Keratinocyte (primary cell): ENCODE results near the gene AGAP1. TPM values are rescaled to one million over a fixed set of nuclear protein-coding genes. Genes with fewer than 3 reads are reported as not detected.

Experiments
- DNase-seq: peaks from one replicate; pipeline ENCODE4 v3.0.0-alpha.2; 2011; ENCODE audit warnings: low read depth, missing footprints, low spot score
- FAIRE-seq: peaks from 2 replicates; lab custom pipeline; 2011; peaks lifted over from hg19 to GRCh38; lab: Jason Lieb, UNC
- H2AFZ ChIP-seq: 2 replicates; pipeline ENCODE4 v1.6.0; 2012; ENCODE audit warnings: low read length, control low read depth, inconsistent platforms; ENCODE audit not compliant: control insufficient read depth
- H3K27ac ChIP-seq: 2 replicates; pipeline ENCODE4 v1.5.1; 2011; ENCODE audit warnings: low read length; ENCODE audit not compliant: control insufficient read depth, insufficient read depth
- H3K27me3 ChIP-seq: 3 replicates; pipeline ENCODE4 v1.6.0; 2011; ENCODE audit warnings: low read length; ENCODE audit not compliant: control insufficient read depth, insufficient read depth; ENCODE audit errors: extremely low read depth
- H3K36me3 ChIP-seq, 2 experiments: 2 replicates in 1 of 2; 3 replicates in 1 of 2; pipeline ENCODE4 v1.5.1; 2011; ENCODE audit warnings: low read length in 2 of 2, mild to moderate bottlenecking in 1 of 2; ENCODE audit not compliant: control insufficient read depth in 2 of 2, insufficient read depth in 2 of 2; ENCODE audit errors: extremely low read depth in 1 of 2
- H3K4me1 ChIP-seq: 3 replicates; pipeline ENCODE4 v1.5.1; 2011; ENCODE audit warnings: low read length; ENCODE audit not compliant: control insufficient read depth, insufficient read depth; ENCODE audit errors: extremely low read depth
- H3K4me2 ChIP-seq: 3 replicates; pipeline ENCODE4 v1.6.0; 2011; ENCODE audit warnings: low read depth, low read length; ENCODE audit not compliant: control insufficient read depth, insufficient read depth; ENCODE audit errors: extremely low read depth
- H3K4me3 ChIP-seq, 3 experiments: fragments of 200-600 bp in 1 of 3; sonication (generic) in 1 of 3; 2 replicates in 2 of 3; 3 replicates in 1 of 3; pipeline ENCODE4 v1.5.1; 2011 to 2016; ENCODE audit warnings: low read length in 3 of 3, mild to moderate bottlenecking in 3 of 3, control low read depth in 2 of 3, inconsistent platforms in 1 of 3, low read depth in 1 of 3, mixed read lengths in 1 of 3, mixed run types in 1 of 3, moderate library complexity in 1 of 3; ENCODE audit not compliant: control insufficient read depth in 2 of 3, insufficient read depth in 2 of 3; ENCODE audit errors: extremely low read depth in 1 of 3
- H3K79me2 ChIP-seq: 2 replicates; pipeline ENCODE4 v1.6.0; 2012; ENCODE audit warnings: low read length; ENCODE audit not compliant: control insufficient read depth, insufficient read depth
- H3K9ac ChIP-seq: 3 replicates; pipeline ENCODE4 v1.6.0; 2011; ENCODE audit warnings: low read length; ENCODE audit not compliant: control insufficient read depth, insufficient read depth; ENCODE audit errors: extremely low read depth
- H3K9me1 ChIP-seq: 3 replicates; pipeline ENCODE4 v1.6.0; 2011; ENCODE audit warnings: low read length; ENCODE audit not compliant: control insufficient read depth, insufficient read depth; ENCODE audit errors: extremely low read depth
- H3K9me3 ChIP-seq: 2 replicates; pipeline ENCODE4 v1.5.1; 2012; ENCODE audit warnings: low read depth, low read length; ENCODE audit not compliant: control insufficient read depth
- H4K20me1 ChIP-seq: 3 replicates; pipeline ENCODE4 v1.6.0; 2011; ENCODE audit warnings: low read length; ENCODE audit not compliant: control insufficient read depth, insufficient read depth; ENCODE audit errors: extremely low read depth
- EZH2 ChIP-seq: IDR thresholded peaks from one replicate; pipeline ENCODE4 v1.6.1; 2012; ENCODE audit warnings: inconsistent platforms, mild to moderate bottlenecking, low read length, moderate library complexity
- dilution Hi-C: fragments of 300-500 bp; cut with MboI; formaldehyde crosslinking; loops from one replicate; pipeline ENCODE4 v1.7.0; 2020; ENCODE audit warnings: low sequenced_read_pairs; ENCODE audit not compliant: extremely low pct_ligation_motif_present
- polyA plus RNA-seq, 5 experiments: library from polyadenylated mRNA; depleted of rRNA in 3 of 5; stranded (reverse) in 3 of 5; stranded (forward) in 1 of 5; unstranded in 1 of 5; fragments of >200 nt; gene quantifications; 1 replicate in 1 of 5; 2 replicates in 3 of 5; 3 replicates in 1 of 5; pipeline versions ENCODE4 v1.2.1 to v1.2.3, GENCODE V29; 2011 to 2012; ENCODE audit warnings: missing spikeins in 2 of 5, low read depth in 1 of 5, low replicate concordance in 1 of 5
- TF ChIP-seq, protein P1 (sequence below), 3 experiments: IDR thresholded peaks in 1 of 3; conservative IDR thresholded peaks in 1 of 3; optimal IDR thresholded peaks in 1 of 3; 2 replicates in 2 of 3; 3 replicates in 1 of 3; pipeline versions ENCODE3 to v1.5.1; 2011; ENCODE audit warnings: low read length in 3 of 3, mild to moderate bottlenecking in 3 of 3, moderate library complexity in 2 of 3, control low read depth in 1 of 3, inconsistent platforms in 1 of 3; ENCODE audit not compliant: insufficient read depth in 2 of 3; ENCODE audit errors: extremely low read depth in 1 of 3

Gene AGAP1
- polyA plus RNA-seq, 1 donor (not counting 4 experiments of a cell fraction or from before 2014, with no cell fraction given): 12.6 TPM

DNA sequence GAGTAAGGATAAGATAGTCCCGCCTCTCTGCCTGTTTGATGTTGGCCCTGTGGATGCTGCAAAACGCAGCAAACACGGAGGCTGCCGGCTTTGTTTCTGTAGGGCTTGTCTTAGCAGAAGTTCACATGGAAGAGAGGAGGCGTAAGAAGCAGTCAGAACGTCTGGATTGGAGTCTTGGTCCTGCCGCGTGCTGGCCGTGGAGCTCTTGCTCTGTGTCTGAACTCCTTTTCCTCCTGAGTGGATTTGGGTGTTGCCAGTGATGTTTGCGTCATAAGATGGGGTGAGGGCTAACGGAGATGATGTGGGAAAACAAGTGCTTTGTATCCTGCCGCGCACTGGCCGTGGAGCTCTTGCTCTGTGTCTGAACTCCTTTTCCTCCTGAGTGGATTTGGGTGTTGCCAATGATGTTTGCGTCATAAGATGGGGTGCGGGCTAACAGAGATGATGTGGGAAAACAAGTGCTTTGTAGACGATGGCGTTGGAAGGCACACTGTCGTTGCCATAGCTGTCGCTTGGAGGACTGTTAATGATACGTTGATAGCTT lies 240.9 kb downstream of the AGAP1 start:
- no peak overlapping the region for H3K4me2 ChIP-seq
- DNase-seq: no peak
- dilution Hi-C loops: no loop called here
- H3K4me3 ChIP-seq: no peak overlapping the region
- no peaks in the 10 kb centered on the region for H4K20me1 ChIP-seq
- H3K36me3 ChIP-seq: no peaks in the 10 kb centered on the region
- H3K9ac ChIP-seq: no peak overlapping the region
- TF ChIP-seq, protein P1, sequence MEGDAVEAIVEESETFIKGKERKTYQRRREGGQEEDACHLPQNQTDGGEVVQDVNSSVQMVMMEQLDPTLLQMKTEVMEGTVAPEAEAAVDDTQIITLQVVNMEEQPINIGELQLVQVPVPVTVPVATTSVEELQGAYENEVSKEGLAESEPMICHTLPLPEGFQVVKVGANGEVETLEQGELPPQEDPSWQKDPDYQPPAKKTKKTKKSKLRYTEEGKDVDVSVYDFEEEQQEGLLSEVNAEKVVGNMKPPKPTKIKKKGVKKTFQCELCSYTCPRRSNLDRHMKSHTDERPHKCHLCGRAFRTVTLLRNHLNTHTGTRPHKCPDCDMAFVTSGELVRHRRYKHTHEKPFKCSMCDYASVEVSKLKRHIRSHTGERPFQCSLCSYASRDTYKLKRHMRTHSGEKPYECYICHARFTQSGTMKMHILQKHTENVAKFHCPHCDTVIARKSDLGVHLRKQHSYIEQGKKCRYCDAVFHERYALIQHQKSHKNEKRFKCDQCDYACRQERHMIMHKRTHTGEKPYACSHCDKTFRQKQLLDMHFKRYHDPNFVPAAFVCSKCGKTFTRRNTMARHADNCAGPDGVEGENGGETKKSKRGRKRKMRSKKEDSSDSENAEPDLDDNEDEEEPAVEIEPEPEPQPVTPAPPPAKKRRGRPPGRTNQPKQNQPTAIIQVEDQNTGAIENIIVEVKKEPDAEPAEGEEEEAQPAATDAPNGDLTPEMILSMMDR (optimal IDR thresholded peaks at IDR 0.05 in 1 of 3, IDR thresholded peaks at IDR 0.05 in 1 of 3, conservative IDR thresholded peaks at IDR 0.05 in 1 of 3; ENCODE audit: extremely low read depth in 1 of 3, insufficient read depth in 2 of 3, low read length in 3 of 3): no peak
- TF ChIP-seq EZH2: no peak
- no peaks in the 10 kb centered on the region for H3K27me3 ChIP-seq
- FAIRE-seq: no peak
- no peaks in the 10 kb centered on the region for H3K9me1 ChIP-seq
- no peaks in the 10 kb centered on the region for H3K79me2 ChIP-seq
- H3K4me1 ChIP-seq: no peaks in the 10 kb centered on the region
- H3K9me3 ChIP-seq: no peaks in the 10 kb centered on the region
- H3K27ac ChIP-seq: no peak overlapping the region
- no peak overlapping the region for H2AFZ ChIP-seq

DNA sequence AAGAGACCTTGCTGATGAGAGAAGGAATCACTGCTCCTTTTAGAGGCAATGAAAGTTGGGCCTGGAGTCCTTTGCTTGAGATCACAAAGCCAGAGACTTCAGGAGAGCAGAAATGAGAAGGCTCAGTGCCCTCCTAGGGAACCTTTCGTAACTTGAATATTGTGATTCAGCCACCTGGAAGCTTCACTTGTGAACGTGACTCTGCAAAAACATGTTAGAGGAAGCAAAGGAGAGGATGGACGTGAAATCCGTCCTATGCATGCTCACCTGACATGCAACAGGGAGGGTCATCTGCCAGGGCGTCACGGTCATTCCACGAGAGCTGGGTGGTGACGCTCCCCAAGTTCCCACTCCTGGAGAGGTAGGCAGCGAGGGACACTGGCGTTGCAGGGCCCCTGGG lies 243.6 kb downstream of the AGAP1 start:
- no peaks in the 10 kb centered on the region for H3K27me3 ChIP-seq
- dilution Hi-C loops: no loop called here
- DNase-seq: no peak
- no peaks in the 10 kb centered on the region for H3K79me2 ChIP-seq
- H3K27ac ChIP-seq: no peak overlapping the region
- FAIRE-seq: no peak
- H2AFZ ChIP-seq: no peak overlapping the region
- no peak for TF ChIP-seq EZH2
- TF ChIP-seq, protein P1 (optimal IDR thresholded peaks at IDR 0.05 in 1 of 3, IDR thresholded peaks at IDR 0.05 in 1 of 3, conservative IDR thresholded peaks at IDR 0.05 in 1 of 3; ENCODE audit: extremely low read depth in 1 of 3, insufficient read depth in 2 of 3, low read length in 3 of 3): no peak
- no peaks in the 10 kb centered on the region for H3K36me3 ChIP-seq
- no peaks in the 10 kb centered on the region for H3K9me3 ChIP-seq
- no peaks in the 10 kb centered on the region for H3K4me1 ChIP-seq
- H3K4me3 ChIP-seq: no peak overlapping the region
- H4K20me1 ChIP-seq: no peaks in the 10 kb centered on the region
- no peaks in the 10 kb centered on the region for H3K9me1 ChIP-seq
- H3K4me2 ChIP-seq: no peak overlapping the region
- H3K9ac ChIP-seq: no peak overlapping the region
